ENCODE data around the gene ERC2.
A peak's percentile ranks its signal among the peaks of the same experiment; 100 is the strongest.

Gene ERC2

GRCh38 chr3:55595420-55595819 lies 872.8 kb downstream of the ERC2 start:
- no peak overlapping the region for H3K4me3 ChIP-seq (ENCODE audit: low read depth, low read length)
- H3K36me3 ChIP-seq (ENCODE audit: control insufficient read depth in 2 of 2, insufficient read depth in 1 of 2, low read length in 2 of 2): no peaks in the 10 kb centered on the region
- POLR2A ChIA-PET: no interaction called here

DNA sequence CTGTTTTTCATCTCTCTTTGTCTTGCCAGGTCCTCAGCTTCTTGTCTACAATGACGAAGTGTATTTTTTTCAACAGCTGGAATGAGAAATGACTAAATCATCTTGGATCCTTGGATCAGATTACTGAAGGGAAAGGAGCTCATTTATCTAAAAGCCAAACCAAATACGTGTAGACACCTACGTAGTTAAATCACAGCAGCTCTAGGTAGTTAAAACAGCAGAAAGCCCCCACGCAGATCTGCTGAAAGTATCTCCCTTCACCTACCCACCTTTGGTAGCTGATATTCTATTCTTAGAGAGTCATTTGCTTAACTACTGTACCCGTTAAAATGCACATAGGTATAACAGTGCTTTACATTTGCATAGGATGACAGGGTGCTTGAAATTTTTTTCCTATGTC lies 875.7 kb downstream of the ERC2 start:
- POLR2A ChIA-PET: no interaction called here
- Histone ChIP-seq H3K27ac (ENCODE audit: extremely low read depth, low read depth, low read length) (no peak overlapping the region), H3K9me3 (ENCODE audit: control insufficient read depth, insufficient read depth, low read depth, low read length) (no peaks in the 10 kb centered on the region), H3K36me3 (ENCODE audit: control insufficient read depth in 2 of 2, insufficient read depth in 1 of 2, low read length in 2 of 2) (no peaks in the 10 kb centered on the region), H3K4me3 (ENCODE audit: low read depth, low read length) (no peak overlapping the region), H3K4me1 (ENCODE audit: control insufficient read depth, insufficient read depth, low read length) (no peaks in the 10 kb centered on the region)
- CTCF ChIA-PET: no interaction called here
- TF ChIP-seq, protein P1, sequence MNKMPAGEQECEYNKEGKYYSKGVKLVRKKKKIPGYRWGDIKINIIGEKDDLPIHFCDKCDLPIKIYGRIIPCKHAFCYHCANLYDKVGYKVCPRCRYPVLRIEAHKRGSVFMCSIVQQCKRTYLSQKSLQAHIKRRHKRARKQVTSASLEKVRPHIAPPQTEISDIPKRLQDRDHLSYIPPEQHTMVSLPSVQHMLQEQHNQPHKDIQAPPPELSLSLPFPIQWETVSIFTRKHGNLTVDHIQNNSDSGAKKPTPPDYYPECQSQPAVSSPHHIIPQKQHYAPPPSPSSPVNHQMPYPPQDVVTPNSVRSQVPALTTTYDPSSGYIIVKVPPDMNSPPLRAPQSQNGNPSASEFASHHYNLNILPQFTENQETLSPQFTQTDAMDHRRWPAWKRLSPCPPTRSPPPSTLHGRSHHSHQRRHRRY (tag by site-specific recombination; IDR thresholded peaks at IDR 0.05): no peak
- TF ChIP-seq, protein P2, sequence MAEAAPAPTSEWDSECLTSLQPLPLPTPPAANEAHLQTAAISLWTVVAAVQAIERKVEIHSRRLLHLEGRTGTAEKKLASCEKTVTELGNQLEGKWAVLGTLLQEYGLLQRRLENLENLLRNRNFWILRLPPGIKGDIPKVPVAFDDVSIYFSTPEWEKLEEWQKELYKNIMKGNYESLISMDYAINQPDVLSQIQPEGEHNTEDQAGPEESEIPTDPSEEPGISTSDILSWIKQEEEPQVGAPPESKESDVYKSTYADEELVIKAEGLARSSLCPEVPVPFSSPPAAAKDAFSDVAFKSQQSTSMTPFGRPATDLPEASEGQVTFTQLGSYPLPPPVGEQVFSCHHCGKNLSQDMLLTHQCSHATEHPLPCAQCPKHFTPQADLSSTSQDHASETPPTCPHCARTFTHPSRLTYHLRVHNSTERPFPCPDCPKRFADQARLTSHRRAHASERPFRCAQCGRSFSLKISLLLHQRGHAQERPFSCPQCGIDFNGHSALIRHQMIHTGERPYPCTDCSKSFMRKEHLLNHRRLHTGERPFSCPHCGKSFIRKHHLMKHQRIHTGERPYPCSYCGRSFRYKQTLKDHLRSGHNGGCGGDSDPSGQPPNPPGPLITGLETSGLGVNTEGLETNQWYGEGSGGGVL (tag by site-specific recombination; IDR thresholded peaks at IDR 0.05): no peak
- TF ChIP-seq ZNF791 (tag by site-specific recombination; IDR thresholded peaks at IDR 0.05) (no peak), ZFHX2 (tag by site-specific recombination; conservative IDR thresholded peaks at IDR 0.05) (0 out of 2 replicates have a peak, but pooled peaks have one; percentile 17)

More at GRCh38 chr3:55595420-55595819, 872.8 kb downstream of the ERC2 start:
- Histone ChIP-seq H3K4me1 (ENCODE audit: control insufficient read depth, insufficient read depth, low read length) (no peaks in the 10 kb centered on the region), H3K27ac (ENCODE audit: extremely low read depth, low read depth, low read length) (no peak overlapping the region), H3K9me3 (ENCODE audit: control insufficient read depth, insufficient read depth, low read depth, low read length) (no peaks in the 10 kb centered on the region)
- TF ChIP-seq ZNF639 (tag by site-specific recombination; IDR thresholded peaks at IDR 0.05) (no peak), ZNF335 (tag by site-specific recombination; conservative IDR thresholded peaks at IDR 0.05) (no peak), ZNF830 (tag by site-specific recombination; IDR thresholded peaks at IDR 0.05; ENCODE audit: low read depth) (no peak), ZNF221 (tag by site-specific recombination; IDR thresholded peaks at IDR 0.05; ENCODE audit: borderline replicate concordance) (no peak), IKZF3 (tag by site-specific recombination; IDR thresholded peaks at IDR 0.05) (no peak), ZNF366 (tag by site-specific recombination; conservative IDR thresholded peaks at IDR 0.05) (no peak), ZFP69B (tag by site-specific recombination; IDR thresholded peaks at IDR 0.05) (no peak), ZNF148 (tag by site-specific recombination; IDR thresholded peaks at IDR 0.05; ENCODE audit: borderline replicate concordance) (no peak), ZNF658 (tag by site-specific recombination; IDR thresholded peaks at IDR 0.05) (no peak), ZNF24 (tag by site-specific recombination; IDR thresholded peaks at IDR 0.05) (no peak), ZNF654 (tag by site-specific recombination; IDR thresholded peaks at IDR 0.05; ENCODE audit: low read depth) (no peak), ZNF473 (tag by site-specific recombination; IDR thresholded peaks at IDR 0.05) (no peak), ZNF2 (tag by site-specific recombination; IDR thresholded peaks at IDR 0.05) (no peak), ZNF174 (tag by site-specific recombination; IDR thresholded peaks at IDR 0.05) (no peak), ZNF18 (tag by site-specific recombination; IDR thresholded peaks at IDR 0.05) (no peak), ZBTB48 (tag by site-specific recombination; IDR thresholded peaks at IDR 0.05) (no peak), SETDB1 (IDR thresholded peaks at IDR 0.05; ENCODE audit: insufficient read length, low read length) (no peak), SP3 (tag by site-specific recombination; IDR thresholded peaks at IDR 0.05) (no peak)
- CTCF ChIA-PET: interaction anchor here (0.7 kb wide), 1 partner anchor 14 kb away, joined by 3 read pairs; no protein-coding TSS in a partner anchor

All from HEK293 (cell line).